BJ (cell line): ENCODE data around the gene DPEP1. TPM values are rescaled to one million over a fixed set of nuclear protein-coding genes. Genes with fewer than 3 reads are reported as not detected.
"Not testable (repeated sequence)": the region's sequence is repeated elsewhere in the genome, so short reads cannot be mapped to it uniquely, and the experiment has no call there.

ENCODE experiments used
- CTCF ChIA-PET: fragments of 350-600 bp; formaldehyde crosslinking; extraction: SDS; loops from one replicate; lab custom pipeline; 2021; ENCODE audit warnings: antibody characterized with exemption, inconsistent platforms; lab: Yijun Ruan, JAX
- POLR2A ChIA-PET: fragments of 300-600 bp; sonication (Branson Sonifier 250); formaldehyde crosslinking; extraction: SDS; loops from one replicate; lab custom pipeline; 2021; ENCODE audit warnings: antibody characterized with exemption; lab: Charles Lee
- DNase-seq: peaks from one replicate; pipeline ENCODE4 v3.0.0-alpha.2; 2011; ENCODE audit warnings: low read depth
- H3K27me3 ChIP-seq: 2 replicates; pipeline ENCODE4 v1.6.0; 2011; ENCODE audit warnings: low read length; ENCODE audit not compliant: control insufficient read depth, insufficient read depth
- H3K36me3 ChIP-seq: 2 replicates; pipeline ENCODE4 v1.5.1; 2011; ENCODE audit warnings: low read length; ENCODE audit not compliant: control insufficient read depth, insufficient read depth
- H3K4me3 ChIP-seq: 2 replicates; pipeline ENCODE4 v1.5.1; 2011; ENCODE audit warnings: low read depth, mild to moderate bottlenecking, control low read depth, low read length
- polyA plus RNA-seq: library from polyadenylated mRNA; depleted of rRNA; stranded (reverse); fragments of >200 nt; gene quantifications from 2 replicates; pipeline ENCODE4 v1.2.3, GENCODE V29; 2011
- TF ChIP-seq, protein P1 (sequence below): IDR thresholded peaks from 2 replicates; pipeline ENCODE4 v1.5.1; 2011; ENCODE audit warnings: low read depth, mild to moderate bottlenecking, control low read depth, inconsistent platforms, low read length, moderate library complexity; ENCODE audit not compliant: insufficient read depth

DPEP1 gene
- polyA plus RNA-seq, 1 experiment, result not detected

GRCh38 chr16:89629827-89630610 is 16.6 kb downstream of the DPEP1 start:
- ChIA-PET POLR2A (no interaction called here), CTCF (interaction anchor here (1.3 to 4.5 kb wide), 3 partner anchors 12 to 29 kb away, joined by 5 to 36 read pairs (median 21); no protein-coding TSS in a partner anchor)
- H3K36me3 ChIP-seq, result no peaks in the 10 kb centered on the region
- TF ChIP-seq, protein P1, sequence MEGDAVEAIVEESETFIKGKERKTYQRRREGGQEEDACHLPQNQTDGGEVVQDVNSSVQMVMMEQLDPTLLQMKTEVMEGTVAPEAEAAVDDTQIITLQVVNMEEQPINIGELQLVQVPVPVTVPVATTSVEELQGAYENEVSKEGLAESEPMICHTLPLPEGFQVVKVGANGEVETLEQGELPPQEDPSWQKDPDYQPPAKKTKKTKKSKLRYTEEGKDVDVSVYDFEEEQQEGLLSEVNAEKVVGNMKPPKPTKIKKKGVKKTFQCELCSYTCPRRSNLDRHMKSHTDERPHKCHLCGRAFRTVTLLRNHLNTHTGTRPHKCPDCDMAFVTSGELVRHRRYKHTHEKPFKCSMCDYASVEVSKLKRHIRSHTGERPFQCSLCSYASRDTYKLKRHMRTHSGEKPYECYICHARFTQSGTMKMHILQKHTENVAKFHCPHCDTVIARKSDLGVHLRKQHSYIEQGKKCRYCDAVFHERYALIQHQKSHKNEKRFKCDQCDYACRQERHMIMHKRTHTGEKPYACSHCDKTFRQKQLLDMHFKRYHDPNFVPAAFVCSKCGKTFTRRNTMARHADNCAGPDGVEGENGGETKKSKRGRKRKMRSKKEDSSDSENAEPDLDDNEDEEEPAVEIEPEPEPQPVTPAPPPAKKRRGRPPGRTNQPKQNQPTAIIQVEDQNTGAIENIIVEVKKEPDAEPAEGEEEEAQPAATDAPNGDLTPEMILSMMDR, result no peak
- no peak for DNase-seq
- no peak overlapping the region for H3K4me3 ChIP-seq
- H3K27me3 ChIP-seq, result peaks cover 3% of the 10 kb centered on the region

DNA sequence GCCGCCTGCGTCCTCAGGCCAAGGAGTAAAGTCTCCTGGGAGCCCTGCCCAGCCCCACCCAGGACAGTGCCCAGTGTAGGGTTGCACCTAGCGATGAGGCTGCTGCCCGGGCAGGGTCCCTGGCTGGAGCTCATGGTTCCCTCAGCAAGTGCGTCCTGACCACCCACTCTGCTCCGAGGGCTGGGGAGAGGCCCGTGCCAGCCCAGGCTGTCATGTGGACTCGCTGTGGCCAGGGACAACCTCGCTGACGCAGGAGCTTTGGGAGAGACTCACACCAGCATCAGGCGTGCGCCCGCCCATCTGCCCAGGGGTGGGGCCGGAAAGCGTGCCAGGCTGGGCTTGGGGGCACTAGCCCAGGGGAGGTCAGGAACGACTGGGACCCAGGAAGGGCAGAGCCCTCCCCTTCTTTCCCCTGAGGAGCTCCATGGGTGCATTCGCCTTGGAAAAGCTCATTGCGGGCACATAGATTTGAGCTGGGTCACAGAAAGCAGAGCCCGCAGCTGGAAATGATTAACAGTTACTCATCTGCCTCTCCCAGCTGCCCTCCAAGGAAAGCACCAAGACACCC is 19.7 kb downstream of the DPEP1 start:
- no peaks in the 10 kb centered on the region; the same call in 1 of the 2 replicates for H3K27me3 ChIP-seq
- ChIA-PET CTCF (interaction anchor here (0.6 to 4.5 kb wide), 12 partner anchors 9 to 75 kb away, joined by 3 to 36 read pairs (median 3); partner anchors contain the start of gene CPNE7), POLR2A (interaction anchor here (0.5 to 0.7 kb wide), 2 partner anchors 26 to 38 kb away, joined by 3 to 5 read pairs; no protein-coding TSS in a partner anchor)
- no peak overlapping the region for H3K4me3 ChIP-seq
- H3K36me3 ChIP-seq, result no peaks in the 10 kb centered on the region
- TF ChIP-seq, protein P1, result no peak
- peak; percentile 33 for DNase-seq

- ChIA-PET CTCF (interaction anchor here (1.1 to 1.3 kb wide), 3 partner anchors 20 to 76 kb away, joined by 3 to 6 read pairs (median 5); no protein-coding TSS in a partner anchor), POLR2A (interaction anchor here (0.6 kb wide), 1 partner anchor 14 kb away, joined by 3 read pairs; no protein-coding TSS in a partner anchor)
These were observed 21.3 kb downstream of the DPEP1 start for GRCh38 chr16:89634463-89635385.

GRCh38 chr16:89636663-89637062 is 23.2 kb downstream of the DPEP1 start:
- ChIA-PET CTCF (interaction anchor here (1.5 kb wide), 1 partner anchor 21 kb away, joined by 4 read pairs; no protein-coding TSS in a partner anchor), POLR2A (no interaction called here)
- no peaks in the 10 kb centered on the region for H3K36me3 ChIP-seq
- no peak for DNase-seq
- H3K4me3 ChIP-seq, result no peak overlapping the region
- TF ChIP-seq, protein P1, result no peak
- no peaks in the 10 kb centered on the region; the same call in 1 of the 2 replicates for H3K27me3 ChIP-seq

More at GRCh38 chr16:89634463-89635385, 21.3 kb downstream of the DPEP1 start:
- H3K36me3 ChIP-seq, H3K27me3 ChIP-seq, DNase-seq, H3K4me3 ChIP-seq: not testable (repeated sequence)

DNA sequence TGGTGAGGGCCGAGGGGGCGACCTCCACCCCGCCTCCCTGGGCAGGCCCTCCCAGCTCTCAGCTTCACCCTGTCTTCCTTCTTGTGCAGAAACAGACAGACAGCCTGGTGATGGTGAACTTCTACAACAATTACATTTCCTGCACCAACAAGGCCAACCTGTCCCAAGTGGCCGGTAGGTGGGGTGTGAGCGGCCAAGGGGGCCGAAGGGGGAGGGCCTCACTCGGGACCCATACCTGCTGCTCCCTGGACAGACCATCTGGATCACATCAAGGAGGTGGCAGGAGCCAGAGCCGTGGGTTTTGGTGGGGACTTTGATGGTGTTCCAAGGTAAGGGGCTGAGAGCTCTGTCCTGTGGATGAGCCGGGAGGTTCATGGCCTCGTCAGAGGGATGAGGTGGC is 23.9 kb downstream of the DPEP1 start:
- H3K27me3 ChIP-seq, result no peaks in the 10 kb centered on the region; the same call in 1 of the 2 replicates
- ChIA-PET CTCF (interaction anchor here (1.5 kb wide), 1 partner anchor 21 kb away, joined by 4 read pairs; no protein-coding TSS in a partner anchor), POLR2A (no interaction called here)
- TF ChIP-seq, protein P1, result no peak
- H3K4me3 ChIP-seq, result no peak overlapping the region
- no peak for DNase-seq
- no peaks in the 10 kb centered on the region for H3K36me3 ChIP-seq
